ENCODE data around the gene CEACAM8. TPM values are rescaled to one million over a fixed set of nuclear protein-coding genes. Genes with fewer than 3 reads are reported as not detected.
"Not testable (repeated sequence)": the region's sequence is repeated elsewhere in the genome, so short reads cannot be mapped to it uniquely, and the experiment has no call there.

The CEACAM8 gene
- under 1 TPM in 1 of 4 donors, not detected in 3; 0.17 TPM for total RNA-seq

DNA sequence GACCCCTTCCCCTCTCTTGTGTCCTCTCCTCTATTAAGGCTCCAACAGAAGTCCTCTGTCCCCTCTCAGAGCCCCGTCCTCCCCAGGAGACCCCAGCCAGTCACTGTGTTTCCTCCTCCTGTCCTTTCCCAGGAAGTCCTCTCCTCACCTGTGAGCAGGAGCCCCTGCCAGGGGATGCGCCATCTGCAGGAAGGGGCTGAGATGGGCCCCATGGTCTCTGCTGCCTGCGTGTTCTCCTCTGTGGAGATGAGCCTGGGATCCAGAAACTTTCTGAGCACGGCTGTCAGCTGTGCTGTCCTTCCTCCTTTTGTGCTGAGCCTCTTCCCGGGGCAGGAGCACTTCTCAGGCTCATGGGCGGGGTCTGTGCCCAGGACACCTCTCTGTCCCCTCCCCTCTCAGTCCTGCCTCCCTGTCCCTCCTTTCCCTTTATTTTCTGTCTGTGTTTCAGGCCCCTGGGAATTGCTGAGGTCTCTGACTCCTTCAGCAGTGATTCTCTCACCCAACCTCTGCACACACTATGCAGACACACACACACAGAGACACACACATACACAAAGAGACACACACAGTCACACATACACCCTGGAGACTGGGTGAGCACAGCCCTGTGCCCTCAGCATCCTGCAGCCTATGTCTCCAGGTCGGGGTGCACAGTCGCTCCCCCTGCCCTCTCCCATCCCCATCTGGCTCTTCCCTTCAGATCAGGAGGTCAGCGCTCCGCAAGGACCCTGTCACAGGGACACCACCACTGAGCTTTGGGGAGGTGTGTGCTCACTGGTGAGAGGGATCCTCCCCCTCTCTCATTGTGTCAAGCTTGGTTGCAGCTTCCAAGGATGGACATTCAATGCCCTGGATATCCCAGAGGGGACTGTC, at the start of gene CEACAM8:
CEACAM8 (minus strand) TSS at position 308 of the 873 bp plus-strand sequence; CDS start at position 212, 96 bp downstream.
- peaks cover 0 to 12% (median 0%) of the 10 kb centered on the region in 4 donors for H3K27me3 ChIP-seq
- WGBS, result 77% methylated on average over 9 of the region's 10 CpGs
- TF ChIP-seq POLR2AphosphoS5 (IDR thresholded peaks at IDR 0.05), result no peak
- TF ChIP-seq EP300 (IDR thresholded peaks at IDR 0.05), result no peak
- TF ChIP-seq POLR2A (IDR thresholded peaks at IDR 0.05; ENCODE audit: low read depth), result no peak
- TF ChIP-seq, protein P1, sequence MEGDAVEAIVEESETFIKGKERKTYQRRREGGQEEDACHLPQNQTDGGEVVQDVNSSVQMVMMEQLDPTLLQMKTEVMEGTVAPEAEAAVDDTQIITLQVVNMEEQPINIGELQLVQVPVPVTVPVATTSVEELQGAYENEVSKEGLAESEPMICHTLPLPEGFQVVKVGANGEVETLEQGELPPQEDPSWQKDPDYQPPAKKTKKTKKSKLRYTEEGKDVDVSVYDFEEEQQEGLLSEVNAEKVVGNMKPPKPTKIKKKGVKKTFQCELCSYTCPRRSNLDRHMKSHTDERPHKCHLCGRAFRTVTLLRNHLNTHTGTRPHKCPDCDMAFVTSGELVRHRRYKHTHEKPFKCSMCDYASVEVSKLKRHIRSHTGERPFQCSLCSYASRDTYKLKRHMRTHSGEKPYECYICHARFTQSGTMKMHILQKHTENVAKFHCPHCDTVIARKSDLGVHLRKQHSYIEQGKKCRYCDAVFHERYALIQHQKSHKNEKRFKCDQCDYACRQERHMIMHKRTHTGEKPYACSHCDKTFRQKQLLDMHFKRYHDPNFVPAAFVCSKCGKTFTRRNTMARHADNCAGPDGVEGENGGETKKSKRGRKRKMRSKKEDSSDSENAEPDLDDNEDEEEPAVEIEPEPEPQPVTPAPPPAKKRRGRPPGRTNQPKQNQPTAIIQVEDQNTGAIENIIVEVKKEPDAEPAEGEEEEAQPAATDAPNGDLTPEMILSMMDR (IDR thresholded peaks at IDR 0.05), result no peak
- no peaks in the 10 kb centered on the region for H3K36me3 ChIP-seq
- H3K4me1 ChIP-seq, result no peaks in the 10 kb centered on the region
- H3K27ac ChIP-seq (replicated peaks in 1 of 4), result no peak within 1 kb of the TSS
- no peaks in the 10 kb centered on the region for H3K9me3 ChIP-seq
- intact Hi-C loops (cut with DNase I), result no loop called here
- DNase-seq (ENCODE audit: extremely low spot score), result no peak
- H3K4me3 ChIP-seq, result no peak within 1 kb of the TSS

DNA sequence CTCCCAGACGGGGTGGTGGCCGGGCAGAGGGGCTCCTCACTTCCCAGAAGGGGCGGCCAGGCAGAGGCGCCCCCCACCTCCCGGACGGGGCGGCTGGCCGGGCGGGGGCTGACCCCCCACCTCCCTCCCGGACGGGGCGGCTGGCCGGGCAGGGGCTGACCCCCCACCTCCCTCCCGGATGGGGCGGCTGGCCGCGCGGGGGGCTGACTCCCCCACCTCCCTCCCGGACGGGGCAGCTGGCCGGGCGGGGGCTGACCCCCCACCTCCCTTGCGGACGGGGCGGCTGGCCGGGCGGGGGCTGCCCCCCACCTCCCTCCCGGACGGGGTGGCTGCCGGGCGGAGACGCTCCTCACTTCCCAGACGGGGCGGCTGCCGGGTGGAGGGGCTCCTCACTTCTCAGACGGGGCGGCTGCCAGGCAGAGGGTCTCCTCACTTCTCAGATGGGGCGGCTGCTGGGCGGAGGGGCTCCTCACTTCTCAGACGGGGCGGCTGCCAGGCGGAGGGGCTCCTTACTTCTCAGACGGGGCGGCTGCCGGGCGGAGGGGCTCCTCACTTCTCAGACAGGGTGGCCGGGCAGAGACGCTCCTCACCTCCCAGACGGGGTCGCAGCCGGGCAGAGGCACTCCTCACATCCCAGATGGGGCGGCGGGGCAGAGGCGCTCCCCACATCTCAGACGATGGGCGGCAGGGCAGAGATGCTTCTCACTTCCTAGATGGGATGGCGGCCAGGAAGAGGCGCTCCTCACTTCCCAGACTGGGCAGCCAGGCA, 44.8 kb upstream of the CEACAM8 start:
- H3K36me3 ChIP-seq; H3K27ac ChIP-seq (replicated peaks in 1 of 4); H3K27me3 ChIP-seq; intact Hi-C loops (cut with DNase I); H3K4me3 ChIP-seq; H3K4me1 ChIP-seq; DNase-seq (ENCODE audit: extremely low spot score); H3K9me3 ChIP-seq: not testable (repeated sequence)
- 97% methylated on average over 16 of the region's 58 CpGs for WGBS

DNA sequence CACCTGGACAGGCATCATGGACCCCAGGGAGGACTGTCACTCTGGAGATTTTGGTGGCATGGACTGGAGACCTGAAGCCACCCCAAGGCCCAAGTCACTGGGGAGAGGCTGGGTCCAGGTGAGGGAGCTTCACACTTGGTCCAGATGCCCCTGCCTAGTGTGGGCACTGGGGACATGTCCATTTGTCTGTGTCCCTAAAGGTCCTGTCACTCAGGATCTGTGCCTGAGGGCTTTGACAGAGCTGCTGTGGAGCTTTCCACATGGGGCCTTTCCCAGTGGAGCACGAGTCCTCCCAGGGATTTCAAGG, 40.5 kb upstream of the CEACAM8 start:
- H3K27ac ChIP-seq (replicated peaks in 1 of 4), result no peak overlapping the region
- H3K4me1 ChIP-seq, result no peaks in the 10 kb centered on the region
- no peaks in the 10 kb centered on the region for H3K9me3 ChIP-seq
- TF ChIP-seq POLR2AphosphoS5 (IDR thresholded peaks at IDR 0.05), result no peak
- TF ChIP-seq, protein P1 (IDR thresholded peaks at IDR 0.05), result peak in 1 of 3 experiments; percentile 0
- no peak for TF ChIP-seq EP300 (IDR thresholded peaks at IDR 0.05)
- TF ChIP-seq POLR2A (IDR thresholded peaks at IDR 0.05; ENCODE audit: low read depth), result no peak
- no peak overlapping the region for H3K4me3 ChIP-seq
- H3K27me3 ChIP-seq, result no peaks in the 10 kb centered on the region
- DNase-seq (ENCODE audit: extremely low spot score), result no peak
- no peaks in the 10 kb centered on the region for H3K36me3 ChIP-seq
- WGBS, result 83% methylated on average over 1 of the region's 1 CpG
- intact Hi-C loops (cut with DNase I), result no loop called here

DNA sequence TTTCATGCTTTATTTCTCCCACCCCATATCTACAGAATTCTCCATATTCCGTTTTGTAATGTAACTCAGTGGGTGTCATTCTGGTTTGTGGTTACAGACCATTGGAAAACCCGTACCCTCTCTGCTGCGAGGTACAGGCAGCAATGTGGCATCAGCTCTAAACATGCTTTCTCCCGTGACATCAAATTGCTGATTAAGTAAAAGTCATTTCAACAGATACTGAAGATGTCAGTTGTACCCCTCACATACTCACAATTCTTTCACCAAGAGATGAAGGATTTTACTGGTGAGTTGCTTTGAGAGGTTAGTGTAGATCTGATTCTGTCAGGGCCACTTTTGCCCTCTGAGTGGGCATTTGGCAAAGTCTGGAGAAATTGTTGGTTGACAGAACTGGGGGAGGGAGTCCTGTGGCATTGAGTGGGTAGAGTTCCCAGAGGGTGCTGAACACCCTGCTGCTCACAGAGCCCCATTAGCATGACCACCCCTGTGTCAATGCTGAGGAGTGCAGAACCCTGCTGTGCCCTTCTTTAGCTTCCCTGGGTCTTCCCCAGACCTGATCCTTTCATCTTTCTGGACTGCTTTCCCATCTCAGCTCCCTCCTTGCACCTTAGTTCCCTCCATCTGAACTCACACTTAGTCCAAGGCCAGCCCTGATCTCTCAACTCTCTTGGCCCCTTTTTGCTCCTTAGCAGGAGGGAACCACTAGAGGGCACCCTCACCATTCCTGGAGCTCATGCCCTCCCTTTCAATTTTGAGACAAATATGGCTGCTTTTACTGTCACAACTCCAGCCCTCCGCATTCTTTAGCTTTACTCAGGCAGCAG, 39.9 kb upstream of the CEACAM8 start:
- WGBS, result 72% methylated on average over 5 of the region's 5 CpGs
- Histone ChIP-seq H3K4me3 (no peak overlapping the region), H3K27me3 (no peaks in the 10 kb centered on the region), H3K4me1 (no peaks in the 10 kb centered on the region), H3K36me3 (no peaks in the 10 kb centered on the region), H3K27ac (replicated peaks in 1 of 4) (no peak overlapping the region), H3K9me3 (no peaks in the 10 kb centered on the region)
- no peak for DNase-seq (ENCODE audit: extremely low spot score)
- TF ChIP-seq, protein P1 (IDR thresholded peaks at IDR 0.05), result peak; percentile 10 to 42 (median 29)
- TF ChIP-seq EP300 (IDR thresholded peaks at IDR 0.05), result no peak
- intact Hi-C loops (cut with DNase I), result no loop called here

DNA sequence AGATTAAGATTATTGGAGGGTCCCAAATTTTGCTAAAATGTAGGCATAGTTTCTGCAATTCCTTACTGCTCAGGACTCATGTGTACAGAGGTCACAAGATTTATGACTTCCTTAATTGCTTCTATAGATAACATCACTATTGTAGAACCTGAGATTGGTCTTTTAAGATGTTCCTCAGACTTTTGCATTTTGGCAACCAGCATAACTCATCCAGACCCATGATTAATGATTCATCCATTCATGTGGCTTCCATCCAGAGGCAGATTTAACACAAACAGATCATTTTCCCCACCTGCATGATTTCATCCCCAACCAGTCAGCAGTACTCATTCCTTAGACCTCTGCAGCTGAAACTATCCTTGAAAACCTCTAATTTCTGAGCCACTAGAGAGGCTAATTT, 34.5 kb upstream of the CEACAM8 start:
- H3K4me3 ChIP-seq, result no peak overlapping the region
- no peak for DNase-seq (ENCODE audit: extremely low spot score)
- no peaks in the 10 kb centered on the region for H3K9me3 ChIP-seq
- TF ChIP-seq EP300 (IDR thresholded peaks at IDR 0.05), result no peak
- TF ChIP-seq POLR2AphosphoS5 (IDR thresholded peaks at IDR 0.05), result no peak
- TF ChIP-seq, protein P1 (IDR thresholded peaks at IDR 0.05), result no peak
- no peak for TF ChIP-seq POLR2A (IDR thresholded peaks at IDR 0.05; ENCODE audit: low read depth)
- no peak overlapping the region for H3K27ac ChIP-seq (replicated peaks in 1 of 4)
- peaks cover 0 to 5% (median 0%) of the 10 kb centered on the region in 4 donors for H3K27me3 ChIP-seq
- H3K4me1 ChIP-seq, result no peaks in the 10 kb centered on the region
- intact Hi-C loops (cut with DNase I), result no loop called here
- no peaks in the 10 kb centered on the region for H3K36me3 ChIP-seq
